Activated T-cell treated with anti-CD3 and anti-CD28 coated beads for 4 hours (primary cell): ENCODE data around the gene URM1.

Experiments
- DNase-seq: peaks from one replicate; pipeline ENCODE4 v3.0.0-alpha.2; 2020

The URM1 gene

DNA sequence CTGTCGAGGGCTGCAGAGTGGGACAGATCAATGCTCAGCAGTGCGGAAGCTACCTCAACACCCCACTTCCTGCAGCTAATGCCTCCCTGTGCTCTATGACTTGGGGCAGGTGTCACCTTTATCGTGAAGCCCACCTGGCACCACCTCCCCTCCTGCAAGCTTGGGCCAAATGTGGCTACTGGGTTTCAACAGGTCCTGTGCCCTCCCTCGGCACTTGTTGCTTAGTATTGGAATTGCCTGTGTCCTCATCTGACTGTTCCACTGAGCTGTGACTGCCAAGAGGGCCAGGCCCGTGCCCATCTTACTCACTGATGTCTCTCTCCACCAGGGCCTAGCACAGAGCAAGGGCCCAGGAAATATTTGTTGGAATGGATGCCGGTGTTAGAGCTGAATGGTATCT is 21.4 kb upstream of the URM1 start:
- DNase-seq = no peak

DNA sequence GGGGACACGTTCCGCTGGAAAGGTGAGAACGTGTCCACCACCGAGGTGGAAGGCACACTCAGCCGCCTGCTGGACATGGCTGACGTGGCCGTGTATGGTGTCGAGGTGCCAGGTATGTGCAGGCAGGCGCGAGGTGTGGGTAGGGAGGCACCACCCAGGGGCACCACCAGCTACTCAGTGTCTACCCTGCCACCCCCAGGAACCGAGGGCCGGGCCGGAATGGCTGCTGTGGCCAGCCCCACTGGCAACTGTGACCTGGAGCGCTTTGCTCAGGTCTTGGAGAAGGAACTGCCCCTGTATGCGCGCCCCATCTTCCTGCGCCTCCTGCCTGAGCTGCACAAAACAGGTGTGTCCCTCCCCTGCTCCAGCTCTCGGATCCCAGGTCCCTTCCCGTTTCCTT is 15.7 kb upstream of the URM1 start:
- DNase-seq = no peak

DNA sequence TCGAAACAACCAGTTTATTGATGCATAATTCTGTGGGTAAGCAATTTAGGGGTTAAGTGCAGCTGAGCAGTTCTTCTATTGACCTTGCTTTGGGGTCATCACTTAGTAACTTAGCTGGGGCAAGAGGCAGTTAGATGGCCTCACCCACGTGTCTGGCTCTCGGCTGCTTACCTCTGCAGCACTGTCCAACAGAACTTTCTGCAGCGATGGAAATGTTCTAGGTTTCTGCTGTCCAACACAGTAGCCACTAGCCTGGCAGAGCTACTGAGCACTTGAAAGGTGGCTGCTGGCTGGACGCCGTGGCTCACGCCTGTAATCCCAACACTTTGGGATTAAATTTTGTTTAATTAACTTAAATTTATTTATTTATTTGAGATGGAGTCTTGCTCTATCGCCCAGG is 13.1 kb upstream of the URM1 start:
- no peak for DNase-seq

DNA sequence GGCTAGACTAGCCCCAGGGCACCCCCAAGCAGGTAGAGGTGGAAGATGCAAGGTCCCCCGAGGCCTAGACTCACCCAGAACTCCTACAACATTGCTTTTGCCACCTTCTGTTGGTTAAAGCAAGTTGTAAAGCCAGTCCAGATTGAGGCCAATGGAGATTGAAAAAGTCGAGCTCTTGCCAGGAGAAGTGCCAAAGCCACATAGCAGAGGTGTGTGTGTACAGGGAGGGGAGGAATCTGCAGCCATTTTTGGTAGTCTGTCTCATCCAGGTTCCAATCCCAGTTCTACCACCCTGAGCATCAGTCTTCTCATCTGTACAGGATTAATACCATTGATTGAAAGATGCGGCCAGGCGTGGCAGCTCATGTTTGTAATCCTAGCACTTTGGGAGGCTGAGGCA is 12.3 kb upstream of the URM1 start:
- no peak for DNase-seq

DNA sequence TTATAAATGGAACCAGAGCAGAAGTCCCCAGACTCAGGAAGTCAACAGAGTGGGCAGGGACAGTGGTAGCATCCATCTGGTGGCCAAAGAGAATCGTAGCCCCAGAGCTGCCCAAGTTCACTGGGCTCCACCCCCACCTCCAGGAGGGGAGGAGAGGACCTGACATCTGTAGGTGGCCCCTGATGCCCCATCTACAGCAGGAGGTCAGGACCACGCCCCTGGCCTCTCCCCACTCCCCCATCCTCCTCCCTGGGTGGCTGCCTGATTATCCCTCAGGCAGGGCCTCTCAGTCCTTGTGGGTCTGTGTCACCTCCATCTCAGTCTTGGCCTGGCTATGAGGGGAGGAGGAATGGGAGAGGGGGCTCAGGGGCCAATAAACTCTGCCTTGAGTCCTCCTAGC is 10.3 kb upstream of the URM1 start:
- DNase-seq = no peak

DNA sequence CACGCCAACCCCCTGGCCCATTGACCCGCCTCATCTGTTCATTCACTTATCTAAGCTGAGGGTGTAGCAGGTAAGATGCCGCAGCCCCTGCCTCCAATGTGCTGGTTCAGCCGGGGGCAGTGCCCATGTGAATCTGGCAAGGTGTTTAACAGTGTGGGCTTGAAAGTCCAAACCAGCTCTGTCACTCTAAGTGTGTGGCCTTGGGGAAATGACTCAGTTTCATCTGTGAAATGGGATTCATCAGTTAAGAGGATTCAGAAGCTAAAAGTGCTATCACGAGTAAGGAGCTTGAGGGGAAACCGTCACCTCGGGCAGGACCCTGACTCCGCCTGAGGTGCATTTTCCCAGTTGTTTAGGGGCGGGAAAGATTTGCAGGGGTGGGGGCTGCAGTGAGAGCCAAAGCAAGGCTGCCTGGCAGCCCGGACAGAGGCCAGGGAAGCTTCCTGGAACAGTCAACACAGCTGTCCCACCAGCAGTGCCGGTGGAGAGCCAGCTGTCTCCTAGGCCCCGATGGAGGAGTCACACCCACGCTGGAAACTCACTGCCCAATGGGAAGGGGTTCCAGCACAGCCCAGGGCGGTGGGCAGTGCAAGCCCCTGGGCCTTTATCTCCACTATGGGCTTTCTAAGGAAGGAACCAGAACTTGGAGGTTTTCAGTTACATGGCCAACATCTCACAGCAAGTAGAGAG is 9.7 kb upstream of the URM1 start:
- no peak for DNase-seq

DNA sequence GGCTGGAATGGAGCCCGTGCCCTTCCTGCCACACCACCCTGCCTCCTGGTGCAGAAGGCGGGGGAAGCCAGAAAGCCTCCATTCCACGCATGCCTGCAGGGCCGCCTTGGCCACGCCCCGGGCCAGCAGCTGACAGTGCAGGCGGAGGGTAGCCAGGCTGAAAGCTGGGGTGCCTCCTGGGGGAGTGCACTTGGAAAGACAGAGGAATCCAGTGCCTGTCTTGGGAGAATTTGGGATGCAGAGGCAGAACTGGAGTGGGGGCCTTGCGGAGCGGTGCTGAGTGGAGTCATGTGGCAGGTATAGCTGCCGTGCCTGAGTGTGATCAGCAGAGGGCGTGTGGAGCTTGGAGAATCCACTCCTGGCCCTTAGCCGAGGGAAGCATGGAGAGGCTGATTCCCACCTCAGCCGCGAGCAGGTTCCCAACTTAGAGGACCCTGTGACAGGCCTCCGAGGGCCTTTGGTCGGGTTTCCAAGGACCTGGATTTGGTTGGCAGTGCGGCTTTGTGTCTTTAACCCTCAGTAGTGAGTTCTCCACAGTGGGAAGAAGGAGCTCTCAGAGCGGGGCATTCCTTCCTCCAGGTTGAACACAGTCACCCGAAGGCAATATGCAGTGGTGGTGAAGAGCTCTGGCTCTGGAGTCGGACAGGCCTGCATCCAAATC is 9.1 kb upstream of the URM1 start:
- peak; percentile 56 for DNase-seq

DNA sequence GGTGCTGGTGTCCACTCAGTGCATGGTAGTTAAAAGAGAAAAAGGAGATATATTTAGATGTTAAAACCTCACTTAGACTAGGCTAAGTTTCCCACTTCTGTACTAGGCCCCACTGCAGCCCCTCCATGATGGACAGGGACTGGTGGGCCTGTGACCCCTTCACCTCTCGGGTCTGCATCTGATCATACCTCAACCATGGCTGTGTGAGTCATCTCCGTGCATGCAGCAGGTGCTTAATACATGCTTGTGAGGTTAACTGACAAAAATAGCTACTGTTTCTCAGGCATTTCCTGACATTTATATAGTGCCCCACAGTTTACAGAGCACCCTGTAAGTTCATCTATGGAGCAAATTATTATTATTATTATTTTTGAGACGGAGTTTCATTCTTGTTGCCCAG is 8.4 kb upstream of the URM1 start:
- no peak for DNase-seq

DNA sequence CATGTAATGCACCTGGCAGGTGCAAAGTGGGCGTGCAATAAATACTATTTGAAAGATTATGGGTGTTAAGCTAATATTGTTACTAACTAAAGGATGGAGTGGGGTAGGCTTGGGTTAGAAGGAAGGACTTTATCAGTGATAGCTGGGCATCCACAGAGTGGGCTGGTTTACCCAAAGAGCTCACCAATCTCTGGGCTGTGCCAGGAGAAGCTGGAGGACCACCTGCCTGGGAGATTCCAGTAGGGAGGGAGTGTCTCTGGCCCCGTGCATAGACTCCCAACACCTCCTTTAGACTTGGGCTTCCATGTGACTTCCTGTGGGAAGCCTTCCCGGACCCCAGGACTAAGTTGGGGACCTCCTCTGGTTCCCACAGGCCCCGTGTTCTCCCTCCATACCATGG is 5.6 kb upstream of the URM1 start:
- no peak for DNase-seq

DNA sequence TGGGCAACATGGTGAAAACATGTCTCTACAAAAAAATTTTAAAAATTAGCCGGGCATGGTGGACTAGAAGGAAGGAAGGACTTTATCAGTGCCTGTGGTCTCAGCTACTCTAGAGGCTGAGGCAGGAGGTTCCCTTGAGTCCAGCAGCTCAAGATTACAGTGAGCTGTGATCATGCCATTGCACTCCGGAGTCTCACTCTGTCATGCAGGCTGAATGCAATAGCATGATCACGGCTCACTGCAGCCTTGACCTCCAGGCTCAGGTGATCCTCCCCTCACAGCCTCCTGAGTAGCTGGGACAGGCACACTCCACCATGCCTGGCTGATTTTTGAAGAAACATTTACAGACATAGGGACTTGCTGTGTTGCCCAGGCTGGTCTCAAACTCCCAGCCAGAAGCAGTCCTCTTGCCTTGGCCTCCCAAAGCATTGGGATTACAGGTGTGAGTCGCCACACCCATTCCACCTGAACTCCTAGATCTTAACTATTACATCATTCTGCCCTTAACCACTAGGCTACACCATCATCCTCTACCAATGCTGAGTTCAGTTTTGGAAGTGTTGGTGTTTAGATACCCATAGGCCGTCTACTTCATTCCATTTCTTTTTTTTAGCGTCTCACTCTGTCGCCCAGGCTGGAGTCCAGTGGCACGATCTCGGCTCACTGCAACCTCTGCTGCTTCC is 2.0 kb upstream of the URM1 start:
- no peak for DNase-seq

DNA sequence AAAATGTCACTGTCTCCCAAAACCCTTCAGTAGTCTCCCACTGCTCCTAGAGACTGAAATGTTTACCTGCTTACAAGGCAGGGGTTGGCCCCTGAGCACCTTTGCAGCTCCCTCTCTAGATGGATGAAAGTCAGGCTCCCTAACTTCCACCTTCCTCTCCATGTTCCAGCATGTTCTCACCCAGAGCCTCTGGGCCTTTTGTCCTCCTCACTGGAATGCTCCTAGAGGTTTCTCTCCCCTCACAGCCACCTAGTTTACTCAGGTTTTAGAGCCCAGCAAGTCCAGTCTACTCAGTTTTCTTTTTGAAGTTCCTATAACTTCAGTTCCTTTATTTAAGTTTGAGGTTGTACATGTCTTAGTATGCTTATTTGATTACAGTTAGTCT is 815 bp upstream of the URM1 start:
- no peak for DNase-seq

DNA sequence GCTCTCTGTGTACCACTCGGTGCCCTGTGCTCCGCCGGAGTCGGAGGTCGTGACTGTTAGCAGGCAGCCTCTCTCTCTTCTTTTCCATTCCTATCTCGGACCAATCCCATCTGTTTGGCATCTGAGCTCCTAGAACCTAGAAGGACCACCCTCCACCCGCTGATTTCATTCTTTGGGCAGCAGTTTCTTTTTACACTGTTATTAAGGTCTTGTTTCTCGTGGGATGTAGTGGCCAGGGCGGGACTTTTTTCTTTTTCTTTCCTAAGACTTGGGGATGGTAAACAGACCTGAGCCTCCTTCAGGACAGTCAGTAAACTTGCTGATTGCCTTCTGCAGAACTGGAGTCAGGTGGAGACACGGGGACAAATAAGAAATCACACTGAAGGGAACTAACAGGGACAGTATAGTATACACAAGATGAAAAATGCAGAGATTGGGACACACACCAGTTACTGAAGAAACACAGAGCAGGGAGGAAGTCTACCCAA is 500 bp downstream of the URM1 start:
- DNase-seq = no peak

DNA sequence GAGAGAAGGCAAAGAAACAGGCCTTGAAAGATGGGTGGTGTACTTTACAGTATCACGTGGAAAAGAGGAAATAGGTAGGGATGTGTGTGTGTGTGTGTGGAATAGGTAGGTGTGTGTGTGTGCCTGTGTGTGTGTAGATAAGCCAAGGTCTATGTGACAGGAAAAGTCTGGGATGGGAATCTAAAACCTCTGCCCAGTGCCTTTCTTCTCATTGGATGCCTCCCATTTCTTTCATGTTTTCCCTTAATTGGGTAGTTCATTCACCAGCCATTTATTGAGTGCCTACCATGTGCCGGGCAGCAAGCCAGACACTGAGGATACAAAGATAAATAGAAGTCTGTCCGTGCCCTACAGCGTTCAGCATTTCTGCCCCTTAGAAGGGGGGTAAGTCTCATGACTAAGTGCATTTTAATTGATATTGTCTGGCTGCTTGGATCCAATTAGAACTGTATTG is 1.0 kb downstream of the URM1 start:
- no peak for DNase-seq

DNA sequence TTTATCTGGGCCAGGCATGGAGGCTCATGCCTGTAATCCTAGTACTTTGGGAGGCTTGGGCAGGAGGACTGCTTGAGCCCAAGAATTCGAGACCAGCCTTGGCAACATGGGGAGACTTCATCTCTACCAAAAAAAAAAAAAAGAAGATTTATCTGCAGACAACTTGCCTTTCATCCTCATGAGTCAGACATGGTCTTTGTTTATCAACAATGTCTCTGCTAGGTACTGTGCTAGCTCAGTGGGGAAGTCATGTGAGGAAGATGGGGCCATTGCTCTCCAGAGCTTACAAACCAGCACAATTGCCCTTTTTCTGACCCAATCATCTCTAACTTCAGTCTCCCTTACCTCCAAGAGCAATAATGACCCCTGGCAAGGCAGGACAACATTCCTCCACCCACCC is 1.6 kb downstream of the URM1 start:
- no peak for DNase-seq

DNA sequence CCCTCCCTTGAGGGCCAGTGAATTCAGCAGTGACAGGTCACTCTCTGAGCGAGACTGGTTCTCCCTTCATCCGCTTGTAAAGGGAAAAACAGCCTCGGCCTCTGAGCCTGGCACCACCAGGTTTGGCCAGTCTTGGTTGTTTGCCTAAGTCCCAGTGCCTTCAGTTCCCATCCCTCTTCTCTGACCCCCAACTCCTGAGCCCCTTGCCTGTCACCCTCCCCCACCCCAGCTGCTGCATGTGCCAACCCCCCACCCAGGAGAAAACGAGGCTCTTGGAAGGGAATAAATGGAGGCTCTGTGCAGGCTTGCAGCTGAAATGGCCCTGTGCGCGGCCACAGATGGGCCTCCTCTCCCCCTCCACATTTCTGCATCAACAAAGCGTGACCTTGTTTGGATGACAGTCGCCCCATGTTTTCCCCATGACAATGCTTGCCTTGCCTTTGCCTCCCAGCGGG is 3.1 kb downstream of the URM1 start:
- no peak for DNase-seq

DNA sequence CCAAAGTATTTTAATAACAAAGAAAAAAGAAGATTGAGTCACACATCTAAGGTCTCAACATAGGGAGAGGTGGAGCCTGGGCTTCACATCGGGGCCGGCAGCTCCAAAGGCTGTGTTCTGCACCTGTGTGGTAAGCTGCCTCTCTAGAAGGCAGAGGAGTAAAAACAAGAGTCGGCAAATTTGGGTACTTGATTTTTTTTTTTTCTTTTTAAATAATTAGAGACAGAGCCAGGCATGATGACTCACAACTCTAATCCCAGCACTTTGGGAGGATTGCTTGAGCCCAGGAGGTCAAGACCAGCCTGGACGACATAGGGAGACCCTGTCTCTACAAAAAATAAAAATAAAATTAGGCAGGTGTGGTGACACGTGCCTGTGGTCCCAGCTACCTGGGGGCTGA is 4.7 kb downstream of the URM1 start:
- no peak for DNase-seq

DNA sequence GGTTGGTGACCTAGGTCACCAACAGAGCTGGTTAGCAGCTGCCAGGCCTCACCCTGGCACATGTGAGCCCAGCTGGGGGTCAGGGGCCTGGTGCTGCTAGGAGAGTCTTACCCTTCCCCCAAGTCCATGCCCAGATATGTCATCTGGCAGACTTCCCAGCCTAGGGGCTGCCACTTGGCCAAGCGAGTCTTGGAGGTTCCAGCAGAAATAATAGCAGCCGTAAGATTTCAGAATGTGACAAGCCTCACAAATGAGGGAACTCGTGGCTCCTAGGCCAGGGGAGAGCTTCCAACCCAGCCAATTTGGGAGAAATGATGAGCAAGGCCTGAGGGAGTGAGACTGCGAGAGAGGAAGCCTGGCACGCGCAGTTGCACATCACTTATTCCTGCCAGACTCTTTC is 11.1 kb downstream of the URM1 start:
- no peak for DNase-seq

DNA sequence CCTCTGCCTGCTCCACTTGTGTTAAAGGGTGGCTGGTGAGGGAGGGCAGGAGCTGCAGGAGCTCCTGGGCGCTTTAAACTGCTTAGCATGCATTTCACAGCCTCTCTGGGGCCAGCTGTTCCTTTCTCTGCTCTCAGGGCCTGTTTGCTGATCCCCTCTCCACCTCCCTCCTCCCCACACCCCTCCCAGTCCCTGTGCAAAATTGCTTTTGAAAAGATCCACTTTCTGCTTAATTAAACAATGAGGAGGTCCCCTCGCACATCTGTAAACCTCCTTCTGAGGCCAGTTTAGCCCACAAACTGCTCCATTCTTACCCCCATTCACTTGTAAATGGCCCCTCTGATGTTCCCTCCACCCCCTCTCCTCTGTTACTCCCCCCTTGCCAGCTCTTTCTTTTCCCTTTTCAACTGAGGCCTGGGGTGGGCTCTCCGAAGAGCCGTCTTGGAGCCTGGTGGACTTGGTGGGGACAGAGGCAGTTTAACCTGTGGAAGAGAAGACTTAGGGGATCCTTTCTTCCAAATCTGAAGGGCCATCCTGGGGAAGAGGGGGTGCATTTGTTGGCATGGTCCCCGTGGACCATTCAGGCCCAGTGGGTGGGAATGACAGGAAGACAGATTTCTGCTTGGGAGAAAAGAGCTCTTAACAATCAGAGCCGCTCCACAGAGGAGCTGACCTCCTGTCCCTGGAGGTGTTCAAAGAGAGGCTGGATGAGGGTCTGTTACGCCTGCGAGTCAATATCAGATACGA is 12.0 kb downstream of the URM1 start:
- no peak for DNase-seq

DNA sequence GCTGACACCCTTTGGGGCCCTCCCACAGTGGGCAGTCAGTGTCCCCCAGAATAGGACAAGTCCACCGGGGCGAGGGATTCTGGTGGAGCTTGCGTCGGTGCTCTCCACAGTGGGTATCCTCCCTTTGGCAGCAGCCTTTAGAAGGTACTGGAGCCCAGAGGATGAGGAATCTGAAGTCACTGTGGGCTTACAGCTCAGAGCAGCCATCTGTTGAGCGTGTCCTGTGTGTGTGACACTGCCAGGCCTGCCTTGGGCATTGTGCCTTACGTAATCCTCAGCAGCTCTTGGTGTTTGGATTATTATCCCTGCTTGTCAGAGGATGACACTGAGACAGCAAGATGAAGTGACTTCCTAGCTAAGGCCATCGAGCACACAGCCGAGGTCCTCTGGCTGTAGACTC is 12.6 kb downstream of the URM1 start:
- DNase-seq = no peak

DNA sequence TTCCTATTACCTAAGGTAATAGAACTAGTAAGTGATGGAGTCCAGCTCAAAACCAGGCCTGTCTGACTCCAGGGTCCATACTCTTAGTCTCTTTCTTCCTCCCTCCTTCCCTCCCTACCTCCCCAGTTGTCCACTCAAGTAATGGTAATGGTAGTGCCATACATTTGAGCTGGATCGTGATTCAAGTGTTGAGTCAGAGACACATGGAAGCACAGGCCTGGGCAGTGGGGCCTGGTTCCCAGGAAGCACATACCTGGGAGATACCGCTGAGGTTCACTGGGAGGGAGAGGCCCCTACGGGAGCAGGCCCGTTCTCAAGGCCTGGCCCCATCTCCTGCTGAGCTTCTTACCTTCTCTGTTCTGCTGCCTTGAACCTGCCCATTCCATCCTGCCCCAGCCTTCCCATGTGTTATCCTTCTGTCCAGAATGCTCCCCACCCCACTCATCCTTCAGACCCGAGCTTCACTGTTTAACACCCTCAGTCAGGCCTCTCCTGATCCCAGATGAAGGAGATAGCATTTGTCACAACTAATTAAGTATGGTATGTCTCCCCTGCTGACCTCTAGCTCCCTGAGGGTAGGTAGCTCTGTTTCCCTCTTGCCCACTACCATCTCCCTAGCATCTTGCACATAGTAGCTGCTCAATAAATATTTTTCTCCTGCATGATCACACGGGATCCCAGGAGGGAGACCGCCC is 13.8 kb downstream of the URM1 start:
- DNase-seq = no peak

DNA sequence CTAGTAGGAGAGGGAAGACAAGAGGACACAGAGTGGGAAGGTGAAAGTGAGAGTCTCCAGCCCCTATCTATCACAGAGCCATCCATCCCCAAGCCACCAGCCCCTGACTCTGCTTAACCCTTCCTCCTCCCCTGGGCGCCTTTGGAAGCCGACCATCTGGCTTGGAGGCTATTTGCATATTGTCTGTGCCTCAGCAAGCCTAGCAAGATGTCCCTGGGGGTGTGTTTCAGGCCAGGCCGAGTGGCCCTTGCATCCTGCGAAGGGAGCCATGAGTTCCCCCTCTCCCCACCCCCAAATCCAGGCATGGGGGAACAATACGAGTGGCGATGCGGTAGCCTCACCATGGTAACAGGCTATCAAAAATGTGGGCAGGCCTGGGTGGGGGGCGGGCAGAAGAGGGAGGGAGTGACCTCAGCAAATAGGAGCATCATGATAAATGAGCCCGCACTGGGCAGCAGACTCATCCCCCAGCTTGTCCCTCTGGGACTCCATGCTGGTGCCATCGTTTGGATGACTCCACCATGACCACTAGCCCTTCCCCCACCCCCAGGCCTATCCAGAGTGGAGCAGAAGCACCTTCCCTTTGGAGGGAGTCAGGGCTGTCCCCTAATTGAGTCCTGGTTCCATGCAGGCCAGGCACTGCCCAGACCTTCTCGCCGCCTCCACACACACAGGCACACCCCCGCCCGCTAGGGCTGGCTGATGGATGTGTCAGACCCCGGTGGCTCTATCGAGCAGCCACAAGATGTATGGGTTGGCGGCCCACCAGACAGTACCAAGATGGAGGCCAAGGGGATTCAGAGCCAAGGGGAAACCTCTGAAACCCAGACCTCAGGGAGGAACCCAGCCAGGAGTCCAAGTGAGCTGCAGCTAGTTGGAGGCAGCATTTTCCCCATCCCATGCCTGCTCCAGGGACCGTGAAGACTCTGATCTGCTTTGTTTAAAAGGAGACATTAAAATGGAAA is 14.6 kb downstream of the URM1 start:
- no peak for DNase-seq

DNA sequence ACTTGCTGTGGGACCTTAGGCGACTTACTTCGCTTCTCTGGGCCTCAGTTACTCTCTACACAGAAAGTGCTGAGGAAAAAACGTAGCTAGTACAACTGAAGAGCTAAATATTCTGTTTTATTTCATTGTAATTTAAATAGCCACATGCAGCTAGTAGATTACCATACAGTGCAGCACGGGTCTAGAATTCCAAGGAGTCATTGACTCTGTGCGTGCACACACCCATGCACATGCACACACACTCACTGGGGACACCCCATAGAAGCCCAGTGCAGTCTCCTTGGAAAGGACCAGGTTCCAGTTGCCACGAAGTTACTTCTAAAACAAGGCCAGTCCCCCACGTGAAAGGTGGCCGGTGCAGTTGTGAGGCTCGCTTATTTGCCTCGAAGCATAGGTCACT is 17.0 kb downstream of the URM1 start:
- no peak for DNase-seq
